K562 (cell line): ENCODE data around the gene GIPC3. TPM values are rescaled to one million over a fixed set of nuclear protein-coding genes. Genes with fewer than 3 reads are reported as not detected.

Experiments
- ARHGAP35 ChIP-seq: fragments of 450-650 bp; IDR thresholded peaks from 2 replicates; pipeline ENCODE4 v1.6.1; 2018; ENCODE audit not compliant: partially characterized antibody
- ASH1L ChIP-seq: fragments of 450-650 bp; IDR thresholded peaks from 2 replicates; pipeline ENCODE4 v1.6.1; 2018; ENCODE audit warnings: borderline replicate concordance, mild to moderate bottlenecking, low read depth; ENCODE audit not compliant: partially characterized antibody
- CREB1 ChIP-seq, 2 experiments: sonication (generic) in 1 of 2; formaldehyde crosslinking in 1 of 2; IDR thresholded peaks; 2 replicates each; pipeline versions ENCODE4 v1.6.1 to v1.8.0; 2012 to 2022; ENCODE audit warnings: inconsistent platforms in 1 of 2, mild to moderate bottlenecking in 1 of 2, missing genetic modification reagents in 1 of 2, moderate library complexity in 1 of 2
- CTCF ChIP-seq, 3 experiments: IDR thresholded peaks in 2 of 3; conservative IDR thresholded peaks in 1 of 3; 2 replicates each; pipeline ENCODE4 v1.5.1; 2011 to 2012; ENCODE audit warnings: low read length in 3 of 3, mild to moderate bottlenecking in 3 of 3, control low read depth in 2 of 3, improper control_type of control experiment in 1 of 3, inconsistent platforms in 1 of 3, low read depth in 1 of 3, mixed read lengths in 1 of 3, moderate library complexity in 1 of 3; ENCODE audit not compliant: insufficient read depth in 2 of 3
- ELF4 ChIP-seq: fragments of 450-650 bp; formaldehyde crosslinking; IDR thresholded peaks from 2 replicates; pipeline ENCODE4 v1.4.0; 2022; ENCODE audit warnings: missing genetic modification characterization
- EWSR1 ChIP-seq: fragments of 450-650 bp; IDR thresholded peaks from 2 replicates; pipeline ENCODE4 v1.6.1; 2018; ENCODE audit warnings: borderline replicate concordance, mild to moderate bottlenecking, low read depth, moderate library complexity; ENCODE audit not compliant: partially characterized antibody
- HDAC1 ChIP-seq, 2 experiments: fragments of 450-650 bp; IDR thresholded peaks; 2 replicates each; pipeline ENCODE4 v1.6.1; 2016 to 2017; ENCODE audit warnings: inconsistent platforms in 1 of 2, mild to moderate bottlenecking in 1 of 2, moderate library complexity in 1 of 2
- KLF10 ChIP-seq: fragments of 250-450 bp; sonication (Bioruptor Pico); IDR thresholded peaks from 2 replicates; pipeline ENCODE4 v1.6.1; 2021; ENCODE audit warnings: matching md5 sums
- THRAP3 ChIP-seq: fragments of 450-650 bp; IDR thresholded peaks from 2 replicates; pipeline ENCODE4 v1.6.1; 2016; ENCODE audit warnings: mild to moderate bottlenecking, inconsistent platforms, borderline replicate concordance
- TOE1 ChIP-seq, 2 experiments: fragments of 450-650 bp in 1 of 2; sonication (generic) in 1 of 2; formaldehyde crosslinking in 1 of 2; IDR thresholded peaks; 2 replicates each; pipeline versions ENCODE4 v1.7.1 to v1.8.0; 2016 to 2022; ENCODE audit warnings: borderline replicate concordance in 2 of 2, mild to moderate bottlenecking in 2 of 2, antibody characterized with exemption in 1 of 2, inconsistent platforms in 1 of 2, low read depth in 1 of 2, missing genetic modification reagents in 1 of 2, moderate library complexity in 1 of 2
- ZBTB7A ChIP-seq: IDR thresholded peaks from 2 replicates; pipeline ENCODE4 v1.6.1; 2011; ENCODE audit warnings: low read depth, mild to moderate bottlenecking, low read length, moderate library complexity, borderline replicate concordance; ENCODE audit not compliant: control insufficient read depth
- ZNF449 ChIP-seq: fragments of 250-450 bp; sonication (Bioruptor Pico); IDR thresholded peaks from 2 replicates; pipeline ENCODE4 v1.8.0; 2022; ENCODE audit warnings: moderate library complexity, mild to moderate bottlenecking, inconsistent platforms
- polyA plus RNA-seq, 8 experiments: library from polyadenylated mRNA; depleted of rRNA in 4 of 8; stranded (reverse) in 5 of 8; unstranded in 3 of 8; fragments of >200 nt; fragmentation: Nextera tagmentation in 2 of 8; fragmentation: Illumina TruSeq in 1 of 8; extraction: Ambion mirVana in 2 of 8; extraction: Trizol in 1 of 8; gene quantifications; 2 replicates each; pipeline versions ENCODE4 v1.2.1 to v1.2.3, GENCODE V29; 2011 to 2014; ENCODE audit warnings: inconsistent platforms in 1 of 8, missing spikeins in 1 of 8
- total RNA-seq, 7 experiments: library from RNA; depleted of rRNA in 6 of 7; stranded (reverse); fragments of >200 nt in 6 of 7; fragmentation: Illumina TruSeq in 2 of 7; extraction: Trizol in 2 of 7; gene quantifications; 2 replicates each; pipeline versions ENCODE4 v1.2.1 to v1.2.3, GENCODE V29; 2011 to 2021; ENCODE audit warnings: low replicate concordance in 1 of 7
- TF ChIP-seq, protein P1 (sequence below), 2 experiments: fragments of 200-800 bp in 1 of 2; sonication (Bioruptor generic) in 1 of 2; sonication (generic) in 1 of 2; formaldehyde crosslinking in 1 of 2; IDR thresholded peaks in 1 of 2; conservative IDR thresholded peaks in 1 of 2; 2 replicates each; pipeline versions ENCODE4 v1.5.0 to v1.6.1; 2016 to 2020; ENCODE audit warnings: missing compliant biosample characterization in 1 of 2, missing genetic modification characterization in 1 of 2, missing genetic modification reagents in 1 of 2
- TF ChIP-seq, protein P2 (sequence below): fragments of 250-450 bp; sonication (Bioruptor Pico); IDR thresholded peaks from 2 replicates; pipeline ENCODE4 v1.5.0; 2020; ENCODE audit warnings: mild to moderate bottlenecking, borderline replicate concordance
- TF ChIP-seq, protein P3 (sequence below): fragments of 450-650 bp; IDR thresholded peaks from 2 replicates; pipeline ENCODE4 v1.6.1; 2016

Gene GIPC3
- total and polyA plus RNA-seq, 9 of the 15 experiments (the other 6 are each of a cell fraction or from before 2014, with no cell fraction given): 0.03 to 3.6 (median 1.5) TPM; not detected in 1

DNA sequence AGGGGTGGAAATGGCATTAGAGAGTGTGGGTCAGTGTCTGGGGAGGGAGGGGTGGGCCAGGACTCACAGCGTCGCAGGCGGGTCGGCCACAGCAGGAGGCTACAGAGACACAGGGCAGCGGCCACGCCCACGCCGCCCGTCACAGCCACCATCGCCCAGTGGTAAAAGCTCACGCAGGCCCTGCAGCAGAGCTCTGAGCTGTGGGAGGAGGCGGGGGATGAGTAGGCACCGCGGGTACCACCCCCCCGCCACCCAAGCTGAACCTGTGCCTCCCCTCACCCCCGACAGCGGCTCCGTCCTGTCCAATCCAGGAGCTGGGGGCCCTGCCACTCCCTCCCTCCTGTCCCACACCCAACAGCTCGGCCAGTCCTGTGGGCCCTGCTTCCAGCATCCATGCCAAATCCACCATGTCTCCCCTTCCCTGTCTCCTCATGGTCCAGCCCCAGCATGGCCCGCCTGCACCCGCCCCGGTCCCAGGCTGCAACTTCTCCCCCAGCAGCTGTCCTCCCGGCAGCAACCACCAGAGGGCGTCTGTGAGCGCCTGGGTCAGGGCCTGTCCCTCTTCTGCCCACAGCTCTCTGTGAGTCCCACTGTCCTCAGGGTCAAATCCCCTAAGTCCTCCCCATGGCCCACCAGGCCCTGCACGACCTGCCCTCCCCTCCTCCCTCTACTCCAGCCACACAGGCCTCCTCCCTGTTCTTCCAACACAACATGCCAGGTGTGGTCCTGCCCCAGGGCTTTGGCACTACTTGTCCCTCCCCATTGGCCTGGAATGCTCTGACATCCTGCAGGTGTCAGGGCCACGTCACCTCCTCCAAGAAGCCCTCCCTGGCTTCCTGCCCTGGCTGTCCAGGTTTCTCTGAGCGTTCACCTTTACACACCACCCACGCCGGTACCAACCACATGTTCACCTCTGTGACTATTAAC lies 40.3 kb upstream of the GIPC3 start (continued):
- TF ChIP-seq TOE1 (IDR thresholded peaks at IDR 0.05; ENCODE audit: borderline replicate concordance) (0 out of 2 replicates have a peak, but pooled peaks have one; percentile 52), TOE1 (CRISPR knock-in tag; IDR thresholded peaks at IDR 0.05; ENCODE audit: borderline replicate concordance, low read depth) (no peak), KLF10 (CRISPR knock-in tag) (no peak), ARHGAP35 (no peak), CTCF (IDR thresholded peaks at IDR 0.05 in 2 of 3, conservative IDR thresholded peaks at IDR 0.05 in 1 of 3; ENCODE audit: insufficient read depth in 2 of 3, low read depth in 1 of 3, low read length in 3 of 3) (peak; percentile 91 to 94 (median 94)), HDAC1 (IDR thresholded peaks at IDR 0.05) (peak in 1 of 2 experiments; percentile 51; a peak in 1 of 4 replicates), ZBTB7A (0 out of 2 replicates have a peak, but pooled peaks have one; percentile 25), ZNF449 (CRISPR knock-in tag) (no peak), EWSR1 (no peak), CREB1 (IDR thresholded peaks at IDR 0.05) (no peak), CREB1 (CRISPR knock-in tag; IDR thresholded peaks at IDR 0.05) (no peak; the same call in 1 of the 2 replicates), ELF4 (CRISPR knock-in tag) (no peak), ASH1L (no peak), THRAP3 (peak; percentile 74; the same call in 1 of the 2 replicates)
- TF ChIP-seq, protein P1, sequence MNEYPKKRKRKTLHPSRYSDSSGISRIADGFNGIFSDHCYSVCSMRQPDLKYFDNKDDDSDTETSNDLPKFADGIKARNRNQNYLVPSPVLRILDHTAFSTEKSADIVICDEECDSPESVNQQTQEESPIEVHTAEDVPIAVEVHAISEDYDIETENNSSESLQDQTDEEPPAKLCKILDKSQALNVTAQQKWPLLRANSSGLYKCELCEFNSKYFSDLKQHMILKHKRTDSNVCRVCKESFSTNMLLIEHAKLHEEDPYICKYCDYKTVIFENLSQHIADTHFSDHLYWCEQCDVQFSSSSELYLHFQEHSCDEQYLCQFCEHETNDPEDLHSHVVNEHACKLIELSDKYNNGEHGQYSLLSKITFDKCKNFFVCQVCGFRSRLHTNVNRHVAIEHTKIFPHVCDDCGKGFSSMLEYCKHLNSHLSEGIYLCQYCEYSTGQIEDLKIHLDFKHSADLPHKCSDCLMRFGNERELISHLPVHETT (CRISPR knock-in tag; conservative IDR thresholded peaks at IDR 0.05 in 1 of 2, IDR thresholded peaks at IDR 0.05 in 1 of 2): no peak
- TF ChIP-seq, protein P2, sequence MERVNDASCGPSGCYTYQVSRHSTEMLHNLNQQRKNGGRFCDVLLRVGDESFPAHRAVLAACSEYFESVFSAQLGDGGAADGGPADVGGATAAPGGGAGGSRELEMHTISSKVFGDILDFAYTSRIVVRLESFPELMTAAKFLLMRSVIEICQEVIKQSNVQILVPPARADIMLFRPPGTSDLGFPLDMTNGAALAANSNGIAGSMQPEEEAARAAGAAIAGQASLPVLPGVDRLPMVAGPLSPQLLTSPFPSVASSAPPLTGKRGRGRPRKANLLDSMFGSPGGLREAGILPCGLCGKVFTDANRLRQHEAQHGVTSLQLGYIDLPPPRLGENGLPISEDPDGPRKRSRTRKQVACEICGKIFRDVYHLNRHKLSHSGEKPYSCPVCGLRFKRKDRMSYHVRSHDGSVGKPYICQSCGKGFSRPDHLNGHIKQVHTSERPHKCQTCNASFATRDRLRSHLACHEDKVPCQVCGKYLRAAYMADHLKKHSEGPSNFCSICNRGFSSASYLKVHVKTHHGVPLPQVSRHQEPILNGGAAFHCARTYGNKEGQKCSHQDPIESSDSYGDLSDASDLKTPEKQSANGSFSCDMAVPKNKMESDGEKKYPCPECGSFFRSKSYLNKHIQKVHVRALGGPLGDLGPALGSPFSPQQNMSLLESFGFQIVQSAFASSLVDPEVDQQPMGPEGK (CRISPR knock-in tag): no peak
- TF ChIP-seq, protein P3, sequence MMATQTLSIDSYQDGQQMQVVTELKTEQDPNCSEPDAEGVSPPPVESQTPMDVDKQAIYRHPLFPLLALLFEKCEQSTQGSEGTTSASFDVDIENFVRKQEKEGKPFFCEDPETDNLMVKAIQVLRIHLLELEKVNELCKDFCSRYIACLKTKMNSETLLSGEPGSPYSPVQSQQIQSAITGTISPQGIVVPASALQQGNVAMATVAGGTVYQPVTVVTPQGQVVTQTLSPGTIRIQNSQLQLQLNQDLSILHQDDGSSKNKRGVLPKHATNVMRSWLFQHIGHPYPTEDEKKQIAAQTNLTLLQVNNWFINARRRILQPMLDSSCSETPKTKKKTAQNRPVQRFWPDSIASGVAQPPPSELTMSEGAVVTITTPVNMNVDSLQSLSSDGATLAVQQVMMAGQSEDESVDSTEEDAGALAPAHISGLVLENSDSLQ: peak; percentile 53
